Kidney (tissue), 14 donors: ENCODE measurements around the gene BRDT. TPM values are rescaled to one million over a fixed set of nuclear protein-coding genes. Genes with fewer than 3 reads are reported as not detected.

Experiments used
- DNase-seq, 5 donors: peaks; one replicate each; pipeline ENCODE4 v3.0.0-alpha.2; 2013 to 2020
- FAIRE-seq: peaks from 2 replicates; lab custom pipeline; 2012; peaks lifted over from hg19 to GRCh38; lab: Jason Lieb, UNC
- H3K27ac ChIP-seq, 2 donors: one replicate each; pipeline ENCODE4 v1.7.0; 2013; ENCODE audit warnings: low read depth in 2 of 2, low read length in 2 of 2, inconsistent platforms in 1 of 2
- H3K27me3 ChIP-seq: one replicate; pipeline ENCODE4 v1.7.1; 2013; ENCODE audit warnings: low read length, inconsistent platforms; ENCODE audit not compliant: control insufficient read depth, insufficient read depth
- H3K36me3 ChIP-seq, 3 donors: one replicate each; pipeline versions ENCODE4 v1.7.0 to v1.7.1; 2013; ENCODE audit warnings: low read length in 3 of 3, control low read depth in 1 of 3, inconsistent platforms in 1 of 3; ENCODE audit not compliant: insufficient read depth in 3 of 3, control insufficient read depth in 2 of 3
- H3K4me1 ChIP-seq, 3 donors: one replicate each; pipeline versions ENCODE4 v1.7.0 to v1.7.1; 2013; ENCODE audit warnings: low read length in 3 of 3, inconsistent platforms in 1 of 3, low read depth in 1 of 3; ENCODE audit not compliant: control insufficient read depth in 2 of 3, insufficient read depth in 2 of 3
- H3K4me3 ChIP-seq, 3 donors: one replicate each; pipeline versions ENCODE4 v1.7.0 to v1.8.1; 2013; ENCODE audit warnings: low read length in 3 of 3, control low read depth in 1 of 3, inconsistent platforms in 1 of 3
- H3K9ac ChIP-seq, 3 donors: one replicate each; pipeline versions ENCODE4 v1.7.0 to v1.7.1; 2013; ENCODE audit warnings: low read length in 3 of 3, control low read depth in 1 of 3, inconsistent platforms in 1 of 3
- H3K9me3 ChIP-seq, 3 donors: one replicate each; pipeline versions ENCODE4 v1.7.0 to v1.7.1; 2013; ENCODE audit warnings: low read length in 3 of 3, control low read depth in 1 of 3, inconsistent platforms in 1 of 3; ENCODE audit not compliant: control insufficient read depth in 2 of 3, insufficient read depth in 1 of 3
- intact Hi-C: fragments of 100-400 bp; cut with DNase I; formaldehyde crosslinking; loops from one replicate; pipeline ENCODE4 v1.11.1; 2022
- polyA plus RNA-seq: library from polyadenylated mRNA; stranded (reverse); fragments of 350-450 nt; fragmentation: Illumina TruSeq; extraction: RNeasy Lipid Tissue Mini Kit (QIAGEN cat#74804); gene quantifications from one replicate; pipeline ENCODE4 v1.2.3, GENCODE V29; 2014; ENCODE audit warnings: low read depth, low replicate concordance; ENCODE audit not compliant: insufficient read depth
- total RNA-seq: library from RNA; stranded (reverse); fragmentation: NEBNext Ultra II Directional; extraction: Animal tissue kit (Norgen Biotek cat#: 25700); gene quantifications from one replicate; pipeline ENCODE4 v1.2.1, GENCODE V29; 2021
- TF ChIP-seq, protein P1 (sequence below): IDR thresholded peaks from 3 replicates; pipeline ENCODE4 v1.5.1; 2012; ENCODE audit warnings: mild to moderate bottlenecking, moderate library complexity, borderline replicate concordance; ENCODE audit not compliant: insufficient read depth; ENCODE audit errors: extremely low read depth
- donor health status: control.
- donor health status: control.
- donor health status: control.
- donor health status: control.
- donor health status: control.
- donor health status: DM: yes; HTN: yes; CAD: no.
- donor health status: Normal renal cell carcinoma (clear cell type).

The BRDT gene
- total and polyA plus RNA-seq, 2 donors from 2014 or later, result not detected

GRCh38 chr1:91981996-91982609 is 32.9 kb downstream of the BRDT start:
- Histone ChIP-seq H3K36me3 (no peaks in the 10 kb centered on the region), H3K27me3 (no peaks in the 10 kb centered on the region), H3K9ac (no peak overlapping the region), H3K4me1 (no peaks in the 10 kb centered on the region), H3K27ac (no peak overlapping the region), H3K9me3 (no peaks in the 10 kb centered on the region), H3K4me3 (no peak overlapping the region)
- FAIRE-seq (no peak), DNase-seq (no peak)
- TF ChIP-seq, protein P1, sequence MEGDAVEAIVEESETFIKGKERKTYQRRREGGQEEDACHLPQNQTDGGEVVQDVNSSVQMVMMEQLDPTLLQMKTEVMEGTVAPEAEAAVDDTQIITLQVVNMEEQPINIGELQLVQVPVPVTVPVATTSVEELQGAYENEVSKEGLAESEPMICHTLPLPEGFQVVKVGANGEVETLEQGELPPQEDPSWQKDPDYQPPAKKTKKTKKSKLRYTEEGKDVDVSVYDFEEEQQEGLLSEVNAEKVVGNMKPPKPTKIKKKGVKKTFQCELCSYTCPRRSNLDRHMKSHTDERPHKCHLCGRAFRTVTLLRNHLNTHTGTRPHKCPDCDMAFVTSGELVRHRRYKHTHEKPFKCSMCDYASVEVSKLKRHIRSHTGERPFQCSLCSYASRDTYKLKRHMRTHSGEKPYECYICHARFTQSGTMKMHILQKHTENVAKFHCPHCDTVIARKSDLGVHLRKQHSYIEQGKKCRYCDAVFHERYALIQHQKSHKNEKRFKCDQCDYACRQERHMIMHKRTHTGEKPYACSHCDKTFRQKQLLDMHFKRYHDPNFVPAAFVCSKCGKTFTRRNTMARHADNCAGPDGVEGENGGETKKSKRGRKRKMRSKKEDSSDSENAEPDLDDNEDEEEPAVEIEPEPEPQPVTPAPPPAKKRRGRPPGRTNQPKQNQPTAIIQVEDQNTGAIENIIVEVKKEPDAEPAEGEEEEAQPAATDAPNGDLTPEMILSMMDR, result no peak
- intact Hi-C loops, result no loop called here

- FAIRE-seq, result no peak
- H3K9ac ChIP-seq, result no peak overlapping the region
- no peak overlapping the region for H3K4me3 ChIP-seq
- H3K4me1 ChIP-seq, result no peaks in the 10 kb centered on the region
- intact Hi-C loops, result no loop called here
- H3K9me3 ChIP-seq, result no peaks in the 10 kb centered on the region
- TF ChIP-seq, protein P1, result no peak
- no peak overlapping the region for H3K27ac ChIP-seq
- DNase-seq, result no peak
- no peaks in the 10 kb centered on the region for H3K36me3 ChIP-seq
- no peaks in the 10 kb centered on the region for H3K27me3 ChIP-seq
Observed at GRCh38 chr1:91993256-91993655, 44.1 kb downstream of the BRDT start.

GRCh38 chr1:91997607-91998195 is 48.5 kb downstream of the BRDT start:
- Histone ChIP-seq H3K27ac (no peak overlapping the region), H3K4me3 (no peak overlapping the region), H3K4me1 (no peaks in the 10 kb centered on the region), H3K9me3 (no peaks in the 10 kb centered on the region), H3K36me3 (no peaks in the 10 kb centered on the region), H3K27me3 (no peaks in the 10 kb centered on the region), H3K9ac (no peak overlapping the region)
- peak; percentile 90 for FAIRE-seq
- intact Hi-C loops, result no loop called here
- DNase-seq, result peak in 3 of 5 donors; percentile 26 to 74 (median 60)
- TF ChIP-seq, protein P1, result peak; percentile 45

DNA sequence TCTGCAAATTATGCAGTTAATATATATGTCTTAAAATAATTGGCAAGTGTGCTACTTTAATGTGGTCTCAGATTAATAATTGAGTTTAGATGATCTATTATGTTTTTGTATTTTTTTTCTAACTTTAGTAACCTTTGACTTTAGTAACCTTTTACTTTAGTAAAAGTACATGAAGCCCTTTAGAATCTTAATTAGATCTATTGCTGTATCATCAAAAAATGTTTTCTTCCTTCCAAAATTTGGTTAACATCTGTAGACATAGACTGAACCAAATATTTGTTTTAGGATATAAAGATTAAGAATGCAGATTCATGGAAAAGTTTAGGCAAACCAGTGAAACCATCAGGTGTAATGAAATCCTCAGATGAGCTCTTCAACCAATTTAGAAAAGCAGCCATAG is 54.9 kb downstream of the BRDT start:
- no peaks in the 10 kb centered on the region for H3K36me3 ChIP-seq
- TF ChIP-seq, protein P1, result no peak
- no peak overlapping the region for H3K9ac ChIP-seq
- no peaks in the 10 kb centered on the region for H3K9me3 ChIP-seq
- no peak overlapping the region for H3K4me3 ChIP-seq
- H3K27ac ChIP-seq, result no peak overlapping the region
- DNase-seq, result no peak
- FAIRE-seq, result no peak
- intact Hi-C loops, result no loop called here
- H3K4me1 ChIP-seq, result no peaks in the 10 kb centered on the region
- H3K27me3 ChIP-seq, result no peaks in the 10 kb centered on the region
